GM21576 (cell line): Measurements from ENCODE around the gene MRPL21.
A peak's percentile ranks its signal among the peaks of the same experiment; 100 is the strongest.
"Not testable (repeated sequence)": the region's sequence is repeated elsewhere in the genome, so short reads cannot be mapped to it uniquely, and the experiment has no call there.

Source experiments
- ATAC-seq: cut with Tn5 transposase; IDR thresholded peaks from one replicate; pipeline ENCODE4 v1.9.1; 2021; ENCODE audit warnings: mild to moderate bottlenecking, moderate library complexity; ENCODE audit not compliant: unreplicated experiment

Gene MRPL21

DNA sequence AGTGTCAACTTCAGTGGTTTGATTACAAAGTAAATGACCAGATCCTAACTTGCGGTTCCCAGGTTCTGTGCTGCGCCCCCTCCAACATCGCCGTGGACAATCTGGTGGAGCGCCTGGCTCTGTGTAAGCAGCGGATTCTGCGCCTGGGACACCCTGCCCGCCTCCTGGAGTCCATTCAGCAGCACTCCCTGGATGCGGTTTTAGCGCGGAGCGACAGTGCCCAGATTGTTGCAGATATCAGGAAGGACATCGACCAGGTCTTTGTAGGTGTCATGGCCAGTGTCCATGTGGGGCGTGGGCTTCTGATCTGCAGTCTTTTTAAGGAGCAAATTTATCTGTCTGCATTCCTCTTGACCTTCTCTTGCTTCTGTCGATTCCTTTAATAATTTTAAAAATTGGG lies 11.1 kb upstream of the MRPL21 start:
- ATAC-seq: no peak

- ATAC-seq: no peak
Measured at GRCh38 chr11:68913188-68913587, 9.6 kb upstream of the MRPL21 start.

GRCh38 chr11:68912254-68912653 lies 8.6 kb upstream of the MRPL21 start:
- no peak for ATAC-seq

- ATAC-seq: no peak
Measured at GRCh38 chr11:68911731-68912130, 8.1 kb upstream of the MRPL21 start.

DNA sequence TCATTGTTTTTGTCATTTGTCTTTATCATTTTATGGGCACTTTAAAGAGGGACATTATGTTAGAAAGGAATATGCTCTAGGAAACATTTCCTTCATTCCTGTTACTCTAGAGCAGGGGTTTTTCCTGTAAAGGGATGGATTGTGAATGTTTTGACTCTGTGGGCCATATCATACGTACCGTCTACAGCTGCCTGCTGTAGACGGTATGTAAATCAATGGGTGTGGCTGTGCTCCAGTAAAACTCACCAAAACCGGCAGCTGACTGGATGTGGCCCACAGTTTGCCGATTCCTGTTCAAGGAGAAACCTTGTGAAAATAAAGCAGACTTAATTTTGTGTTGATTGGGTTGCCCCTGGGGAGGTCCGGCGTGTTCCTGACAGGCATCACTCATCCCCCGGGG lies 7.3 kb upstream of the MRPL21 start:
- ATAC-seq: no peak

- ATAC-seq: no peak
Measured at GRCh38 chr11:68908273-68908672, 4.6 kb upstream of the MRPL21 start.

GRCh38 chr11:68905421-68906360 lies 2.1 kb upstream of the MRPL21 start:
- ATAC-seq: no peak

GRCh38 chr11:68904248-68904847 lies 716 bp upstream of the MRPL21 start:
- peak; percentile 5 for ATAC-seq

GRCh38 chr11:68900835-68901381 lies 2.7 kb downstream of the MRPL21 start:
- ATAC-seq: no peak

DNA sequence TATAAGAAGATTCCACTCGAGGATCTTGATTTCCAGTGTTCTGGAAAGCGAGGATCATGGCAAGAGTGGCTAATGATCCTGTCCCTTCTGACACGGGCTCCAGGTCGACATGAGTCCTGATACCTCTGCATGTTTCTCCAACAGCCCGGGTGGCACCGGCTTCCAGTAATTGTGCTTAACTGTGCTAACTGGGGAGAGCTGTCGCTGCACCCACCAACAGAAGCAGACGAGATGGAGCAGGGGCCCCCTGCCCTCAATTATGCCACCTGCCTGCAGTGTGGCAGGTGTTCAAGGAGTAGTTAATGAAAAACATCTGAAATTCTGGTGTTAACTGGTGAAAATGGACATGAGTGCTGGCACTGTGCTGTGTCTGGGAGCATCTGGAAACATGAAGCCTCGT lies 6.2 kb downstream of the MRPL21 start:
- ATAC-seq: no peak

- ATAC-seq: no peak
Measured at GRCh38 chr11:68896171-68896959, 7.3 kb downstream of the MRPL21 start.

GRCh38 chr11:68893282-68893681 lies 10.3 kb downstream of the MRPL21 start:
- no peak for ATAC-seq

- no peak for ATAC-seq
Measured at GRCh38 chr11:68892576-68892975, 11.1 kb downstream of the MRPL21 start.

DNA sequence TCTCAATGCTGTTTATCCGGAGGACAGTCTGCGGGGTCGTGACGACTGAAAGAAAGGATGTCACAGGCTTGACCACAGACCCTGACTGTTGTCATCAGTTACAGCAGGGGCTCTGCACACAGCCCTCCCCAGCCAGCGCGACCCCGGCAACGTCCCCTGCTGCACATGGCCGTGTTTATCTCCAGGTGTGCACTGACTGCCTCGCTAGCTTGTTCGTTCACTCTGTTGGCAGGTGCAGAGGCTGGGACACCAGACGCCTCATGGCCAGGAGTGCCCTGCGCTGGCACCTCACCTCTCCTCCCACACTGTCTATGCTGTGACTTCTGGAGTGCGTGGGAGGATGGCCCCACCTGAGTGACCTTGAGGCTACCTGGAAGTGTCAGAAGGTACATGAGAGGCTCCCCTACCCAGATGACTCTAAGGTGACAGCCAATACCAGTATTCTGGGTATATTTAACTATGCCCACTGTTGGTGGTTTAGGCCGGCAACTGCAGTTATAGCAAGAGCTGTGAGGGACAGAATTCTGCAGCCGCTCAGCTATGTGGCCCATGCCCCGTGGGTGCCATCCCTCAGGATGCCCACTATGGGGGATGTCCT lies 12.2 kb downstream of the MRPL21 start:
- ATAC-seq: no peak

DNA sequence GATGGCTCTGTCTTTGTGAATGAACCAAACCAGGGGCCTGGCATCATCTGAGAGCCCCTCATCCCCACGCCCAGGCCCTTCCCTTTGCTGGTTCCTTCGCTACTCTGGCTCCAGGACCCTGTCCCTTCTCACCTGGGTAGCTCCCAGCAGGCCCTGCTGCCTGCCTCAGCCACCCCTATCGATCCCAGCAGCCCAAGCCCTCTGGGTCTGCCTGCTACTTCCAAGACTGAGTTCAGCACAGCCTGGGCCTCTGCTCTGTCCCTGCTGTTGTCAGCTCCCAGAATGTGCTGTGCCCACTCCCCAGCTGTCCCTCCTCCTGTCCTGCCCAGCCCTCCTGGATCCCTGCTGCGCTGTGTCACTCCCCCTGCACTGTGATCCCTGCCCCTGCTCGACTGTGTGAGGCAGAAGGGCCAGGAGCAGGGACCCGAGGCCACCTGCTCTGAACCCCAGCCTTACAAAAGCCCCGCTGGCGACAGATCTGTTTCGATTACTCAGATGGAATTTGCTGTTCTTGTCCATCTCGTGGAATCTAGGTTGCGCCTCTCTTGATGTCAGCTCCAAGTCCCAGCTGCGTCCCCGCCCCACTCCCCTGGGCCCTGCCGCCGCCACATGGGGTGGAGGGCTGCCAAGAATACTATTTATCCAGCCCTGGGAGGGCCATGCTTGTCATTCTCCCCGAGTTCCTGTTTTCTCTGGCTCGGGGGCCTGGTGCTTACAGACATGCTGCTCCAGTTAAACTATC lies 13.0 kb downstream of the MRPL21 start:
- ATAC-seq: no peak

- no peak for ATAC-seq
Measured at GRCh38 chr11:68889948-68890446, 13.6 kb downstream of the MRPL21 start.

DNA sequence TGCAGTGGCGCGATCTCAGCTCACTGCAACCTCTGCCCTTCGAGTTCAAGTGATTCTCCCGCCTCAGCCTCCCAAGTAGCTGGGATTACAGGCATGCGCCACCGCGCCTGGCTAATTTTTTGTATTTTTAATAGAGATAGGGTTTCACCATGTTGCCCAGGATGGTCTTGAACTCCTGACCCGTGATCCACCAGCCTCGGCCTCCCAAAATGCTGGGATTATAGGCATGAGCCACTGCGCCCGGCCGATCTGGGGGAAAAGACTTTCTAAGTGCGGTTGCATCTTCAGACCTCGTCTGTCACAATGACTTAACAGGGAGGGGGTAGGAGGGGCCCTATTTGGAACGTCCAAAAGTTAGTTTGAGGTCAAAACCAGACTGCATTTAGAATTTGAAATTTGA lies 18.8 kb downstream of the MRPL21 start:
- not testable (repeated sequence) for ATAC-seq

- ATAC-seq: no peak
Measured at GRCh38 chr11:68882391-68882790, 21.2 kb downstream of the MRPL21 start.

GRCh38 chr11:68881320-68881719 lies 22.3 kb downstream of the MRPL21 start:
- no peak for ATAC-seq

GRCh38 chr11:68880851-68881250 lies 22.8 kb downstream of the MRPL21 start:
- no peak for ATAC-seq
